Pancreas (tissue), 10 donors: Measurements from ENCODE around the gene CREBBP. TPM values are rescaled to one million over a fixed set of nuclear protein-coding genes. Genes with fewer than 3 reads are reported as not detected.
A peak's percentile ranks its signal among the peaks of the same experiment; 100 is the strongest.

Experiments used
- ATAC-seq, 4 donors: fragments of 200-7000 bp; cut with Tn5 transposase; one replicate each; pipeline versions ENCODE4 v1.8.0 to v1.9.1; 2020; ENCODE audit warnings: mild to moderate bottlenecking in 4 of 4, moderate library complexity in 4 of 4
- DNase-seq, 6 donors: peaks; one replicate each; pipeline ENCODE4 v3.0.0-alpha.2; 2020
- FAIRE-seq: peaks from 2 replicates; lab custom pipeline; 2012; peaks lifted over from hg19 to GRCh38; lab: Jason Lieb, UNC
- H3K27ac ChIP-seq, 4 donors: fragments of 200-600 bp; sonication (generic); 1 replicate in 3 of 4; 2 replicates in 1 of 4; pipeline versions ENCODE4 v1.5.0 to v1.8.0; 2020
- H3K27me3 ChIP-seq, 4 donors: fragments of 200-600 bp; one replicate each; pipeline ENCODE4 v1.8.0; 2021
- H3K36me3 ChIP-seq, 3 donors: fragments of 200-600 bp; sonication (generic) in 1 of 3; one replicate each; pipeline versions ENCODE4 v1.5.0 to v1.8.0; 2020 to 2021
- H3K4me1 ChIP-seq, 3 donors: fragments of 200-600 bp; one replicate each; pipeline ENCODE4 v1.8.0; 2021
- H3K4me3 ChIP-seq, 4 donors: fragments of 200-600 bp; sonication (generic) in 2 of 4; one replicate each; pipeline versions ENCODE4 v1.5.0 to v1.8.0; 2020 to 2021
- H3K9me3 ChIP-seq, 4 donors: fragments of 200-600 bp; one replicate each; pipeline ENCODE4 v1.8.0; 2021
- WGBS, 2 donors: extraction: QIAGEN DNeasy Blood & Tissue Kit; methylation state at CpG; one replicate each; pipeline ENCODE4 v1.1.7; 2013; 5-methylcytosine and 5-hydroxymethylcytosine counted together
- intact Hi-C, 3 donors: fragments of 100-400 bp; cut with DNase I; formaldehyde crosslinking; loops; one replicate each; pipeline versions ENCODE4 v1.11.1 to v1.14.2; 2022
- polyA plus RNA-seq, 2 donors: library from polyadenylated mRNA; stranded (reverse); fragments of 200-250 nt; gene quantifications; one replicate each; pipeline ENCODE4 v1.2.3, GENCODE V29; 2013
- total RNA-seq, 6 donors: library from RNA; stranded (reverse); fragmentation: NEBNext Ultra II Directional in 4 of 6; extraction: Animal tissue kit (Norgen Biotek cat#: 25700) in 4 of 6; gene quantifications; one replicate each; pipeline versions ENCODE4 v1.2.1 to v1.2.4, GENCODE V29; 2021 to 2023
- TF ChIP-seq, protein P1 (sequence below), 4 donors: fragments of 200-600 bp; sonication (generic) in 3 of 4; IDR thresholded peaks; one replicate each; pipeline versions ENCODE4 v1.5.0 to v1.8.0; 2021; ENCODE audit warnings: antibody characterized with exemption in 4 of 4
- donor health status: healthy with polysubstance abuse.
- donor health status: DM: no; HTN: no; CAD: no; lungs with moderate emphysema.
- donor health status: DM: no; HTN: no; CAD: no.
- donor health status: control.
- donor health status: control.
- donor health status: Bipolar disorder and iron deficiency.
- donor health status: DM: yes; HTN: yes; CAD: no.
- donor health status: DM: no; HTN: no; CAD: no.
- donor health status: DM: no; HTN: no; CAD: no.
- donor health status: DM: yes; HTN: yes; CAD: no.

Gene CREBBP
- total and polyA plus RNA-seq, 8 donors = 14.4 to 49.4 (median 30.2) TPM

GRCh38 chr16:3873482-3874173 is 6.9 kb downstream of the CREBBP start:
- Histone ChIP-seq H3K4me3 (no peak overlapping the region), H3K27me3 (no peaks in the 10 kb centered on the region), H3K9me3 (no peaks in the 10 kb centered on the region), H3K4me1 (peaks cover 36 to 59% (median 45%) of the 10 kb centered on the region in 3 donors), H3K36me3 (no peaks in the 10 kb centered on the region), H3K27ac (no peak overlapping the region)
- FAIRE-seq (no peak), DNase-seq (no peak), ATAC-seq (peak in 3 of 4 donors; percentile 9 to 27 (median 11))
- TF ChIP-seq, protein P1, sequence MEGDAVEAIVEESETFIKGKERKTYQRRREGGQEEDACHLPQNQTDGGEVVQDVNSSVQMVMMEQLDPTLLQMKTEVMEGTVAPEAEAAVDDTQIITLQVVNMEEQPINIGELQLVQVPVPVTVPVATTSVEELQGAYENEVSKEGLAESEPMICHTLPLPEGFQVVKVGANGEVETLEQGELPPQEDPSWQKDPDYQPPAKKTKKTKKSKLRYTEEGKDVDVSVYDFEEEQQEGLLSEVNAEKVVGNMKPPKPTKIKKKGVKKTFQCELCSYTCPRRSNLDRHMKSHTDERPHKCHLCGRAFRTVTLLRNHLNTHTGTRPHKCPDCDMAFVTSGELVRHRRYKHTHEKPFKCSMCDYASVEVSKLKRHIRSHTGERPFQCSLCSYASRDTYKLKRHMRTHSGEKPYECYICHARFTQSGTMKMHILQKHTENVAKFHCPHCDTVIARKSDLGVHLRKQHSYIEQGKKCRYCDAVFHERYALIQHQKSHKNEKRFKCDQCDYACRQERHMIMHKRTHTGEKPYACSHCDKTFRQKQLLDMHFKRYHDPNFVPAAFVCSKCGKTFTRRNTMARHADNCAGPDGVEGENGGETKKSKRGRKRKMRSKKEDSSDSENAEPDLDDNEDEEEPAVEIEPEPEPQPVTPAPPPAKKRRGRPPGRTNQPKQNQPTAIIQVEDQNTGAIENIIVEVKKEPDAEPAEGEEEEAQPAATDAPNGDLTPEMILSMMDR (IDR thresholded peaks at IDR 0.05) = no peak
- intact Hi-C loops = loop anchor here in 1 of 3 donors (10.0 kb wide), 1 partner anchor 99 kb away; no protein-coding TSS in a partner anchor
- WGBS, 2 donors = 58 to 62% methylated on average over 13 of the region's 13 CpGs

GRCh38 chr16:3872216-3872895 is 8.2 kb downstream of the CREBBP start:
- DNase-seq (no peak), ATAC-seq (no peak), FAIRE-seq (no peak)
- H3K27ac ChIP-seq = no peak overlapping the region
- WGBS, 2 donors = 65 to 75% methylated on average over 12 of the region's 12 CpGs
- intact Hi-C loops = loop anchor here in 1 of 3 donors (10.0 kb wide), 1 partner anchor 98 kb away; no protein-coding TSS in a partner anchor
- no peak overlapping the region for H3K4me3 ChIP-seq
- H3K36me3 ChIP-seq = no peaks in the 10 kb centered on the region
- no peaks in the 10 kb centered on the region for H3K27me3 ChIP-seq
- no peaks in the 10 kb centered on the region for H3K9me3 ChIP-seq
- H3K4me1 ChIP-seq = peaks cover 30 to 49% (median 36%) of the 10 kb centered on the region in 3 donors
- TF ChIP-seq, protein P1 (IDR thresholded peaks at IDR 0.05) = no peak

GRCh38 chr16:3868967-3869366 is 11.5 kb downstream of the CREBBP start:
- H3K36me3 ChIP-seq = no peaks in the 10 kb centered on the region
- 65 to 67% methylated on average over 3 of the region's 3 CpGs for WGBS, 2 donors
- no peaks in the 10 kb centered on the region for H3K27me3 ChIP-seq
- FAIRE-seq = no peak
- no peak for DNase-seq
- H3K27ac ChIP-seq = no peak overlapping the region
- intact Hi-C loops = no loop called here
- no peaks in the 10 kb centered on the region for H3K9me3 ChIP-seq
- no peak for ATAC-seq
- TF ChIP-seq, protein P1 (IDR thresholded peaks at IDR 0.05) = no peak
- H3K4me3 ChIP-seq = no peak overlapping the region
- peaks cover 18 to 36% (median 22%) of the 10 kb centered on the region in 3 donors for H3K4me1 ChIP-seq

- Histone ChIP-seq H3K27ac (no peak overlapping the region), H3K4me1 (peaks cover 15 to 37% (median 22%) of the 10 kb centered on the region in 3 donors), H3K36me3 (no peaks in the 10 kb centered on the region), H3K4me3 (no peak overlapping the region), H3K27me3 (no peaks in the 10 kb centered on the region), H3K9me3 (no peaks in the 10 kb centered on the region)
- FAIRE-seq (no peak), DNase-seq (no peak), ATAC-seq (no peak)
- intact Hi-C loops = no loop called here
- TF ChIP-seq, protein P1 (IDR thresholded peaks at IDR 0.05) = no peak
- 84 to 89% methylated on average over 8 of the region's 8 CpGs for WGBS, 2 donors
Measured at GRCh38 chr16:3868556-3868955, 12.0 kb downstream of the CREBBP start.
